ENCODE data around the gene SERPINA4. TPM values are rescaled to one million over a fixed set of nuclear protein-coding genes. Genes with fewer than 3 reads are reported as not detected.

The SERPINA4 gene
- total RNA-seq, 1 experiment from 2014 or later: 0.17 TPM

GRCh38 chr14:94557327-94557726 lies 3.9 kb upstream of the SERPINA4 start (continued):
- no peak for TF ChIP-seq ELF1 (IDR thresholded peaks at IDR 0.05; ENCODE audit: borderline replicate concordance, low read depth)
- TF ChIP-seq FOSL1 (IDR thresholded peaks at IDR 0.05; ENCODE audit: low read depth): no peak
- TF ChIP-seq ZFX (IDR thresholded peaks at IDR 0.05): no peak

GRCh38 chr14:94558842-94559241 lies 2.4 kb upstream of the SERPINA4 start:
- no peak overlapping the region for H3K9ac ChIP-seq (ENCODE audit: low read length)
- no peak overlapping the region for H3K27ac ChIP-seq (ENCODE audit: low read depth, low read length)
- no peaks in the 10 kb centered on the region for H4K20me1 ChIP-seq (ENCODE audit: insufficient read depth)
- H3K4me3 ChIP-seq (replicated peaks in 1 of 2; ENCODE audit: low read depth in 1 of 2, low read length in 2 of 2): no peak overlapping the region
- ChIA-PET RAD21 (ENCODE audit: low non-redundant PET in 1 of 2, low total read pairs in 2 of 2, uncharacterized antibody in 2 of 2, unreplicated experiment in 2 of 2) (no interaction called here), POLR2A (no interaction called here), CTCF (no interaction called here)
- H3K36me3 ChIP-seq (ENCODE audit: control insufficient read depth in 1 of 2, insufficient read depth in 2 of 2, low read length in 2 of 2): no peaks in the 10 kb centered on the region
- no peaks in the 10 kb centered on the region for H3K9me3 ChIP-seq (ENCODE audit: control insufficient read depth in 1 of 2, insufficient read depth in 1 of 2, low read depth in 1 of 2, low read length in 2 of 2)
- BruUV-seq (replicated peaks): no TSS peak
- intact Hi-C loops (cut with micrococcal nuclease): no loop called here
- peak; percentile 63; the same call in 1 of the 2 replicates for ATAC-seq
- DNase-seq (ENCODE audit: low read depth, low spot score): no peak
- no peak for TF ChIP-seq SP1 (IDR thresholded peaks at IDR 0.05; ENCODE audit: low read depth)
- TF ChIP-seq CTCF (IDR thresholded peaks at IDR 0.05 in 2 of 3, conservative IDR thresholded peaks at IDR 0.05 in 1 of 3; ENCODE audit: borderline replicate concordance in 1 of 3, insufficient read depth in 1 of 3, low read depth in 2 of 3, low read length in 2 of 3): peak in 1 of 3 experiments; percentile 31; a peak in 2 of 6 replicates
- no peak overlapping the region for H2AFZ ChIP-seq (ENCODE audit: low read depth, low read length, poor library complexity, severe bottlenecking)
- H3K27me3 ChIP-seq (ENCODE audit: insufficient read depth, low read length): no peaks in the 10 kb centered on the region
- H3K4me1 ChIP-seq (ENCODE audit: control insufficient read depth in 1 of 2, insufficient read depth in 2 of 2, low read length in 2 of 2): no peaks in the 10 kb centered on the region
- no peaks in the 10 kb centered on the region for H3K79me2 ChIP-seq (ENCODE audit: insufficient read depth, low read length)
- no peaks in the 10 kb centered on the region for H3K9me2 ChIP-seq (ENCODE audit: insufficient read depth)
- no peak overlapping the region for H3K4me2 ChIP-seq (ENCODE audit: low read length)

- Histone ChIP-seq H3K27me3 (ENCODE audit: insufficient read depth, low read length) (no peaks in the 10 kb centered on the region), H3K79me2 (ENCODE audit: insufficient read depth, low read length) (no peaks in the 10 kb centered on the region), H3K9me3 (ENCODE audit: control insufficient read depth in 1 of 2, insufficient read depth in 1 of 2, low read depth in 1 of 2, low read length in 2 of 2) (no peaks in the 10 kb centered on the region), H3K9ac (ENCODE audit: low read length) (no peak overlapping the region), H2AFZ (ENCODE audit: low read depth, low read length, poor library complexity, severe bottlenecking) (no peak overlapping the region), H3K27ac (ENCODE audit: low read depth, low read length) (no peak overlapping the region), H3K9me2 (ENCODE audit: insufficient read depth) (no peaks in the 10 kb centered on the region), H4K20me1 (ENCODE audit: insufficient read depth) (no peaks in the 10 kb centered on the region), H3K4me3 (replicated peaks in 1 of 2; ENCODE audit: low read depth in 1 of 2, low read length in 2 of 2) (no peak overlapping the region), H3K4me1 (ENCODE audit: control insufficient read depth in 1 of 2, insufficient read depth in 2 of 2, low read length in 2 of 2) (no peaks in the 10 kb centered on the region), H3K36me3 (ENCODE audit: control insufficient read depth in 1 of 2, insufficient read depth in 2 of 2, low read length in 2 of 2) (no peaks in the 10 kb centered on the region), H3K4me2 (ENCODE audit: low read length) (no peak overlapping the region)
- no peak for ATAC-seq
- DNase-seq (ENCODE audit: low read depth, low spot score): no peak
- no TSS peak for BruUV-seq (replicated peaks)
- intact Hi-C loops (cut with micrococcal nuclease): no loop called here
- ChIA-PET POLR2A (interaction anchor here (0.6 kb wide), 1 partner anchor 42 kb away, joined by 4 read pairs; no protein-coding TSS in a partner anchor), CTCF (no interaction called here), RAD21 (ENCODE audit: low non-redundant PET in 1 of 2, low total read pairs in 2 of 2, uncharacterized antibody in 2 of 2, unreplicated experiment in 2 of 2) (no interaction called here)
- TF ChIP-seq CEBPB (IDR thresholded peaks at IDR 0.05; ENCODE audit: low read depth) (no peak), ZNF274 (IDR thresholded peaks at IDR 0.05; ENCODE audit: low read depth, low read length) (no peak), JUND (IDR thresholded peaks at IDR 0.05) (no peak), CBX3 (IDR thresholded peaks at IDR 0.05; ENCODE audit: low read depth) (no peak), ATF3 (IDR thresholded peaks at IDR 0.05) (no peak), ELF1 (IDR thresholded peaks at IDR 0.05; ENCODE audit: borderline replicate concordance, low read depth) (no peak), CTCF (IDR thresholded peaks at IDR 0.05 in 2 of 3, conservative IDR thresholded peaks at IDR 0.05 in 1 of 3; ENCODE audit: borderline replicate concordance in 1 of 3, insufficient read depth in 1 of 3, low read depth in 2 of 3, low read length in 2 of 3) (no peak), POLR2A (IDR thresholded peaks at IDR 0.05; ENCODE audit: borderline replicate concordance, extremely low read depth, insufficient read depth, insufficient read length) (no peak), MAX (IDR thresholded peaks at IDR 0.05) (no peak), TCF7L2 (IDR thresholded peaks at IDR 0.05; ENCODE audit: borderline replicate concordance, extremely low read depth, insufficient read depth, insufficient read length) (no peak), ZFX (IDR thresholded peaks at IDR 0.05) (no peak), FOSL1 (IDR thresholded peaks at IDR 0.05; ENCODE audit: low read depth) (no peak)
Observed at GRCh38 chr14:94559638-94560290, 1.5 kb upstream of the SERPINA4 start.

All from HCT116 (cell line).